ENCODE results near the gene NTM. TPM values are rescaled to one million over a fixed set of nuclear protein-coding genes. Genes with fewer than 3 reads are reported as not detected.
"Not testable (repeated sequence)": the region's sequence is repeated elsewhere in the genome, so short reads cannot be mapped to it uniquely, and the experiment has no call there.

Gene NTM
- total RNA-seq, 2 experiments from 2014 or later, result not detected

DNA sequence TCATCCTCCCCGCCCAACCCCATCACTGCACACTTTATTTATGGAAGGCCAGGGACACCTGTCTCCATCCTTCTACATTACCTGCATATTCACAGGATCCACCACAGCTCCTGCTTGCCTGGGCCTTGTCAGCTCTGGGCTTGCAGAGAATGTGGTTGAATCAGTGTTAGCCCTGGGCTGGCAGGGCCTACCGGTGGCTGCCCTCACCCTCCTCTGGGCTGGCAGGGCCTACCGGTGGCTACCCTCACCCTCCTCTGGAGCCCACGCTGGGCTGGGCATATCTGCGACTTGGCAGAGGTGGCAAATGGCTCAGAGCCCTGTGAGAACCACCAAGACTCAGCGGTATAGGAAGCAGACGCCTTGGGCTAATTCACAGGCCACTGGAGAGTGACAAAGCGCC lies 300.9 kb downstream of the NTM start:
- no peaks in the 10 kb centered on the region for H3K4me1 Mint-ChIP-seq
- POLR2A ChIA-PET, result no interaction called here
- ATAC-seq (ENCODE audit: low read depth) (no peak), DNase-seq (no peak)
- H3K27ac Mint-ChIP-seq, result no peak overlapping the region
- no peaks in the 10 kb centered on the region for H3K27me3 Mint-ChIP-seq
- H3K4me3 Mint-ChIP-seq, result no peak overlapping the region
- H3K36me3 Mint-ChIP-seq, result no peaks in the 10 kb centered on the region
- H3K9me3 Mint-ChIP-seq, result no peaks in the 10 kb centered on the region

DNA sequence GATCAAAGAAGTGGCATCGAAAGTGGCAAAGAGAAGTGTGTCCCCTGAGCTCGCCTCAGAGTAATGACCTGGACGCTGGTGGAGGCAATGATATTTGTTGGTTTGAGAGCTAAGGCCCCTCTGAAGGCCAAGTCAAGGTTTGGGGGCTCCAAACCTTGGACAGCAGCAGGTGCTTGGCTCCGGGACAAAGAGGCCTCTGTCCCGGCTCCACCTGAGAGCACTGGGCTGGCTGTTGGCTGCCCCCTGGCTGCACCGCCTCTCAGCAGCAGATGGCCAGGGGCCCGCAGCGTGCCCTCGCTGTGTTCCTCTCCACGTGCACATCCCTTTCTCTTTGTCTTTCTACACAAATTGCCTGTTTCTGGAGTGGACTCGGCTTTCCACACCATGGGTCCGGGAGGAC lies 301.3 kb downstream of the NTM start:
- POLR2A ChIA-PET, result no interaction called here
- H3K27ac Mint-ChIP-seq, result no peak overlapping the region
- no peaks in the 10 kb centered on the region for H3K36me3 Mint-ChIP-seq
- H3K4me1 Mint-ChIP-seq, result no peaks in the 10 kb centered on the region
- no peaks in the 10 kb centered on the region for H3K9me3 Mint-ChIP-seq
- DNase-seq (no peak), ATAC-seq (ENCODE audit: low read depth) (no peak)
- no peaks in the 10 kb centered on the region for H3K27me3 Mint-ChIP-seq
- no peak overlapping the region for H3K4me3 Mint-ChIP-seq

DNA sequence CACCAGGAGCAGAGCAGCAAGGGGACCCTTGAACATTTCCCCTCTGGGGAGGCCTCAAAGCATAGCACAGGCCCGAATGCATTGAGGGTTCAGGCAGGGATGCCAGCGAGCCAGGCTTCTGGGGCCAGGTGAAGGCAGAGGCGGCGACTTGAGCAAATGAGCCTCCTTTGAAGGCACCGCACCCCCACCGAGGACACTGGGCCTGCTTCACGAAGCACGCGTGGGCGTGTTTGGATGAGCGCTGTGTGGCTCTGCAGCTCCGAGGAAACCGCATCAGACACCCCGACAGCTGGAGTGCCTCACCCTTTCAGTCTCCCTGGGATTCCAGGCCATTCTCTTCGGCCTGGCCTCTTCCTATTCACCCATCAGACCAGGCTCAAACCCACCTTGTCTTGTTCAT lies 301.8 kb downstream of the NTM start:
- DNase-seq (no peak), ATAC-seq (ENCODE audit: low read depth) (no peak)
- Mint-ChIP-seq H3K27ac (no peak overlapping the region), H3K27me3 (no peaks in the 10 kb centered on the region), H3K36me3 (no peaks in the 10 kb centered on the region), H3K9me3 (no peaks in the 10 kb centered on the region), H3K4me1 (no peaks in the 10 kb centered on the region), H3K4me3 (no peak overlapping the region)
- POLR2A ChIA-PET, result no interaction called here

DNA sequence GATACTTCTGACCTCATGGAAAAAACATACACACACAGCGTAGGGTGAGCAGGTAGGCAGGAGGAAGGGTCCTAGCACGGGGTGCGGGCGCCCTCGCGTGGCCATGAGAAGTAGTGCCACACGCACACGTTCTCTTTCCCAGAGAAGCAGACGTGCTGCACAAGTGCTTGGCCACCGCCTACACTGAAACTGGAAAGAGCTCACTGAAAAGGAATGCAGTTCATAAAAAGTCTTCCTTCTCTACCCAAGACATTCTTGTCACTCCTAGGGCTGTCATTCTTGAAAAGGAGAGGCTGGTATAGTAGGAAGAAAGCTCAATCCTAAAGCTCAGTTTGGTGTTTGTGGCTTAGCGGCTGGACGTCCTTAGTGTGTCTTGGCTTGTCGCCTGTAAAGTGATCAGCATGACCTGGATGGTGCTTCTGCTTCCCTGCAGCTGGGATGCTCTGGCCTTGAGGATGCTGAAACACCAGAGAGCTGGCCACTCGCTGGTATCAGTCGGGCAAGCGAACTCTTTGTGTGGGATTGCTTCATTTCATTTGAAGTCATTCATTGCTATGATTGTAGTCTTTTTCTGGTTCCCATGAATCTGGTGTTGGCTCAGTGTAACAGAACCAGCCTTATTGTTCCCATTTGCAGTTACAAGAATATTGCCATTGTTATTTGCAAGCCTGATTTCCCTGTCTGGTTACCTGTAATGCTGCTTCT lies 303.8 kb downstream of the NTM start:
- ATAC-seq (ENCODE audit: low read depth) (no peak), DNase-seq (peak; percentile 66)
- no peak overlapping the region for H3K27ac Mint-ChIP-seq
- POLR2A ChIA-PET, result no interaction called here
- H3K27me3 Mint-ChIP-seq, result no peaks in the 10 kb centered on the region
- H3K4me1 Mint-ChIP-seq, result no peaks in the 10 kb centered on the region
- no peaks in the 10 kb centered on the region for H3K36me3 Mint-ChIP-seq
- H3K9me3 Mint-ChIP-seq, result no peaks in the 10 kb centered on the region
- H3K4me3 Mint-ChIP-seq, result no peak overlapping the region

DNA sequence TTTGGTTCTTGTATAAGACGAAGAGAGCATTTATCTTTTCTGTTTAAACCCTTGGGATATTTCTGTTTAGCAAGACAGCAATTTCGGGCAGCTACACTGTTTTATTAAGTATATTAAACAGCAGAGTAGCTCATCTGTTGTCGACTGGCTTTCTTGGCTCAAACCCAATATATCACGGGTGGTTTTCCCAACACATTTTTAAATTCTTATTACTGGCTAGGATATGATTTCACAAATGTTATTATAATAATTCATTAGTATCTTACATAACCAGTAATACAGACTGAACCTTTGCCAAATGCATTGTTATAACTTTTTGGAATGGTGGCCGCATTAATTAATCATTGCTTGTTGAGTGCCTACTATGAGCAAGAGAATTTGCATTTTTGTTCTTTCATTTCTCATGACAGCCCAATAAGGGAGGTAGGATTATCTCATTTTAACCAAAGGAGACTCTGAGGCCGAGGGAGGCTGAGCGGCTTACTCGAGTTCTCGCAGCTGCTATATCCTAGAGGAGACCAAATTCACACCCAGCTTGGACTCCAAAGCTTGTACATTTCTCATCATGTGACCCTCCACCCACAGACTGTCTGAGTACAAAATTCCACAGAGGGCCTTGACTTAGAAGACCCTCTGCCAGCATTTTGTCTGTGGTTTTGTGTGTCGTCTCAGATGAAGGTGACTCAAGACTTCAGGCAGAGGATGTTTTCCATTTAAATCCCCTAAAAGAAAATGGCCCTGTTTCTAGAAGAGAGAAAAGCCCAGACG lies 304.9 kb downstream of the NTM start:
- no peaks in the 10 kb centered on the region for H3K4me1 Mint-ChIP-seq
- H3K27me3 Mint-ChIP-seq, result no peaks in the 10 kb centered on the region
- DNase-seq (no peak), ATAC-seq (ENCODE audit: low read depth) (no peak)
- no peak overlapping the region for H3K27ac Mint-ChIP-seq
- no peaks in the 10 kb centered on the region for H3K36me3 Mint-ChIP-seq
- H3K4me3 Mint-ChIP-seq, result no peak overlapping the region
- POLR2A ChIA-PET, result no interaction called here
- no peaks in the 10 kb centered on the region for H3K9me3 Mint-ChIP-seq

DNA sequence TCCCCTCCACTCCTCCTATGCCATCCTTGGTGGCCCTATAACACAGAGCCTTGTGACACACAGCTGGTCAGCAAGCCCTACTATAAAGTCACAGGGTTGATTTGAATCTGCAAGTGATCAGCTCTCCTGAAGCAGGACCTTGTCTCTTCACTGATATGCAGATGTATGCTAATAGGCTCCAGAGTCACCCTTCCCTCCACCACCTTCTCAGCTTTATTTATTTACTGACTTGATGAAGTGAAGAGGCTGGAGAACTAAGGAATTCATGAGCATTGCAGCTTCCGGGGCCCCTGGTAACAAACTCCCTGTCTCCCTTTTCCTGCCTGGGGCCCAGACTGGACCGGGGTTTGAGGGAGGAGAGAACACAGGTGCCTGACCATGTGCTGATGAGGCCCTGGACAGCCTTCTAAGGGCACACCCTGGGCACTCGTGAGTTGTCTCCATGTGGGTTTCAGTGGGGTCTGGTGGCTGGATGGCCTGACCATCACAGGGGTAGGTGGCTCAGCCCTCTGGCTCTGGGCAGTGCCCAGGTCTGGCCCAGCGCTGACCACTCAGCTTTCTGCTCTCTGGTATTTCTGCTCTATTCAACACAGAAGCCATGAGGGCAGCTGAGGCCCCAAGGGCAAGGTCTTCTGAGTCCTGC lies 307.5 kb downstream of the NTM start:
- no peaks in the 10 kb centered on the region for H3K36me3 Mint-ChIP-seq
- no peaks in the 10 kb centered on the region for H3K27me3 Mint-ChIP-seq
- no peak for ATAC-seq (ENCODE audit: low read depth)
- H3K9me3 Mint-ChIP-seq, result no peaks in the 10 kb centered on the region
- no peak for DNase-seq
- H3K4me3 Mint-ChIP-seq, result no peak overlapping the region
- H3K27ac Mint-ChIP-seq, result no peak overlapping the region
- H3K4me1 Mint-ChIP-seq, result no peaks in the 10 kb centered on the region
- POLR2A ChIA-PET, result no interaction called here

DNA sequence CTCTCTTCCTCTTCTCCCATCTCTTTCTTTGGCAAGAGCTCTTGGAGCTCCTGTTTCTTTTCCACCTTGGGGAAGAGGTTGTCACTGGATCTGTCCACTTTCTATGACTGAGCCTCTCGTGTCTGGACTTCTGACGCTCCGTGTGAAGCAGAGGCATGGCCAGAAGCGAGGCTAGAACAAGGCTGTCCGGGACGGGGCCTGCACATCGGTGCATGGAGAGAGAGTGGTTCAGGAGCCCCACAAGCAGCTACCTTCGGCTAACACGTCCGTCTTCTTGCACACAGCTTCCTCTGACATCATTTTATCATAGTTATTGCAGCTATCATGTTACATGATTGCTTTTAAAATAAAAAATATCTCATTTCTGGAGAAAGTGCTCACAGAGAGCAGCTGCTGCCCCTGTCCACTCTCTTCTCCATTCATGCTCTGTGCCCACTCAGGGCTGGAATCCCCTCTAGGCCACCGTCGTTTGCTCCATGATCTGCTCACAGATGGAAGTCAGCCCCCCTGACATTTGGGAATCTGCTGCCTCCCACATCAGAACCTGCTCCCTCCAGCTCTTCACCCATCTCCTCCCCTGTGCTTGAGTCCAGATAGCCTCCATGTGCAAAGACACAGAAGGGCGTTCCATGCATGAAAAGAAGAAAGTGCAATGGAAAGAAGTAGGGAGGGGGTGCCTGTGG lies 308.4 kb downstream of the NTM start:
- Mint-ChIP-seq H3K9me3 (no peaks in the 10 kb centered on the region), H3K36me3 (no peaks in the 10 kb centered on the region), H3K27me3 (no peaks in the 10 kb centered on the region), H3K4me1 (no peaks in the 10 kb centered on the region), H3K27ac (no peak overlapping the region), H3K4me3 (no peak overlapping the region)
- POLR2A ChIA-PET, result no interaction called here
- ATAC-seq (ENCODE audit: low read depth) (no peak), DNase-seq (no peak)

DNA sequence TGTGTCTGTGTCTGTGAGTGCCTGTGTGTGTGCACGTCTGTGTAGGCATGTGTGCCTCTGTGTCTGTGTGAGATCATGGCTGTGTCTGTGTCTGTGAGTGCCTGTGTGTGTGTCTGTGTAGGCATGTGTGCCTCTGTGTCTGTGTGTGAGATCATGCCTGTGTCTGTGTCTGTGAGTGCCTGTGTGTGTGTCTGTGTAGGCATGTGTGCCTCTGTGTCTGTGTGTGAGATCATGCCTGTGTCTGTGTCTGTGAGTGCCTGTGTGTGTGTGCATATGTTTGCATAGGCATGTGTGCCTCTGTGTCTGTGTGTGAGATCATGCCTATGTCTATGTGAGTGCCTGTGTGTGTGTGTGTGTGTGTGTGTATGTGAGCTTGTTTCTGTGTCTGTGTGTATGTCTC lies 310.0 kb downstream of the NTM start:
- ATAC-seq (ENCODE audit: low read depth); H3K27ac Mint-ChIP-seq; H3K9me3 Mint-ChIP-seq; H3K4me3 Mint-ChIP-seq; H3K4me1 Mint-ChIP-seq; POLR2A ChIA-PET; H3K27me3 Mint-ChIP-seq; DNase-seq; H3K36me3 Mint-ChIP-seq: not testable (repeated sequence)

DNA sequence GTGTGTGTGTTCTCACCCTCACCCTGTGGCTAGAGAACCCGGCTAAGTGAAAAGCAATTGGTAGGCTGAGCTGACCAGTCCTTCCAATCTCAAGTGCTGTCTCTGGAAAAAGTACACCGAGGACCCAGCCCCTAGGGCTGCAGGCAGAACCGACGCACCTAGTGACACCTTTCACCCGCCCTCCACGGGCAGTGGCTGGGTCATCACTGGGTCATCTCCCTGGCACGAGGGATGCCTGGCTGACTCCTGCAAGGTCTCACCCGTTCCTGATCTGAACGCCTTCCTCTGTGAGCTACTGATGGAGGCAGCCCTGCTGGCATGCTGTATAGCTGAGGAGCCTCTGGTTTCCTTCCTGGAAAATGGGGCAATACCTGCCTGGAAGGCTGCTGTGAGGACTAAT lies 311.5 kb downstream of the NTM start:
- POLR2A ChIA-PET, result no interaction called here

DNA sequence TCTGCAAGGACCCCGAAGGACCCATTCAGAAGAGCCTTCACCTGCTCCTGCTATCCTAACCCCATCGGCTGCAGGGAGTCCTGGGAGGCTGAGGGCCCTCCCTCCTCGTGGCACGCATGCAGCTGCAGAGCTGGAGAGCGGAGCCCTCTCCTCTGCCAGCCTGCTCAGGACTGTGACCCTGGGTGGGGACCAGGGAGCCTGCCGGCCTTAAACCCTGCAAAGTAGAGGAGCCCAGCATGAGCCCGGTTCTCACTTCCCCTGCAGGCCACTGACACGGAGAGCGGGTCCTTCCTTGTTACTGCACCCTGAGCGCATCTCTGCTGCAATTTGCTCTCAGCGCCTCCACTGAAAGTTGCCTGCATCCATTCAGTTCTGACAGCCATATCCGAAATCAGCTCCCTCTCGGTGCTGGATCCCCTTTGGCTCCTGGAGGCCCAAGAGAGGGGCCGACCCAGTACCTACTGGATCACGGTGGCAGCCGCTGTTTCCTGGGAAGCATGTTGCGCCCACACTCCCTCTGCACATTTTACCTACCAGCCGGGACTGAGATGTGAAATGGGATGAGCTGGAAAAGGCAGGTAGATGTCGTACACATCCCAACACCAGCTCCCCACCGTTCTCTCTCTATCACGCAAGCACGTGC lies 312.1 kb downstream of the NTM start:
- H3K4me3 Mint-ChIP-seq, result no peak overlapping the region
- POLR2A ChIA-PET, result no interaction called here
- H3K4me1 Mint-ChIP-seq, result no peaks in the 10 kb centered on the region
- no peaks in the 10 kb centered on the region for H3K36me3 Mint-ChIP-seq
- H3K9me3 Mint-ChIP-seq, result no peaks in the 10 kb centered on the region
- H3K27ac Mint-ChIP-seq, result no peak overlapping the region
- no peaks in the 10 kb centered on the region for H3K27me3 Mint-ChIP-seq
- DNase-seq, result no peak
- no peak for ATAC-seq (ENCODE audit: low read depth)

More for the DNA sequence above, 311.5 kb downstream of the NTM start:
- no peak overlapping the region for H3K27ac Mint-ChIP-seq
- no peaks in the 10 kb centered on the region for H3K36me3 Mint-ChIP-seq
- H3K27me3 Mint-ChIP-seq, result no peaks in the 10 kb centered on the region
- no peaks in the 10 kb centered on the region for H3K4me1 Mint-ChIP-seq
- H3K9me3 Mint-ChIP-seq, result no peaks in the 10 kb centered on the region
- DNase-seq (no peak), ATAC-seq (ENCODE audit: low read depth) (no peak)
- no peak overlapping the region for H3K4me3 Mint-ChIP-seq

DNA sequence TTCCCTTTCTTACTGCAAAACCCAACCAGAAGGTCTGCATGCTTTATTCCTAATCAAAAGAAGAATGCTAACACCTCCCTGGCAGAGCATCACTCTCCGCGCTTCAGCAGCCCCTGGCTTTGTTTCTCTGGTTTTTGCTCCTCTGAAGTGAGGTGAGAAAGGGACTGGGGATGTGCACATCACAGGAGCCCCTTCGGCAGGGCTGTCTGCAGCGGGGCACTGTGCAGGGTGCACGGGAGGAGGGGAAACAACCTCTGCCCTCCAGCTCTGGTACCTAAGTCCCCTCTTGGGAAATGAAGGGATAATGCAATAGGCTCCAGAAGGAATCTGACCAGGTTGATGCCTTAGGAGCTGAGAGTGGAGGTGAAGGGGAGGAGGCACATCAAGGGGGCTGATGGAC lies 312.7 kb downstream of the NTM start:
- Mint-ChIP-seq H3K4me3 (no peak overlapping the region), H3K4me1 (no peaks in the 10 kb centered on the region), H3K36me3 (no peaks in the 10 kb centered on the region), H3K9me3 (no peaks in the 10 kb centered on the region), H3K27ac (no peak overlapping the region), H3K27me3 (no peaks in the 10 kb centered on the region)
- POLR2A ChIA-PET, result no interaction called here
- ATAC-seq (ENCODE audit: low read depth) (no peak), DNase-seq (no peak)

DNA sequence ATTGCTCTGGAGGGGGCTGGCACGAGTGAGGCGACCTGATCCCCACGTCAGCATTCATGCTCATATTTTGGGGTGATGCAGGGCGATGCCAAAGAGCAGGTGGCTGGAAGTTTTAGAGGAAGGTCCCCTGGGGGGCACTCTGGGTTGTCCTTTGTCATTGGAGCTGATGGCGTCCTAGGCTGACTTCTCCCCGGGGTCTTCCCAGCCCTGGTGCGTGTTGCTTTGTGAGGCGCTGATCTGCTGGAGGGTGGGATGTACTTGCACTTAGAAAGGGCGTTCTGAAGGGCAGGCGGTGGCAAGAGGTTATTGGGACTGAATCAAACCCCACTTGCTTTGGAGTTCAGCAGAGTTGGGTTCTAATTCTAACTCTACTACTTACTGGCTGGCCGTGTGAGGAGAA lies 313.3 kb downstream of the NTM start:
- Mint-ChIP-seq H3K9me3 (no peaks in the 10 kb centered on the region), H3K27ac (no peak overlapping the region), H3K4me1 (no peaks in the 10 kb centered on the region), H3K27me3 (no peaks in the 10 kb centered on the region), H3K4me3 (no peak overlapping the region), H3K36me3 (no peaks in the 10 kb centered on the region)
- DNase-seq, result no peak
- no peak for ATAC-seq (ENCODE audit: low read depth)
- POLR2A ChIA-PET, result no interaction called here
